Stimulated activated CD4-positive, alpha-beta T cell treated with anti-CD3 and anti-CD28 coated beads, Interleukin-12 subunit alpha, Interleukin-12 subunit beta, amount 100 ng/mL, for 48 hours (primary cell): ENCODE results near the gene LRRC31.
A peak's percentile ranks its signal among the peaks of the same experiment; 100 is the strongest.

Source experiments
- DNase-seq, 3 donors: peaks; one replicate each; pipeline ENCODE4 v3.0.0-alpha.2; 2020; ENCODE audit warnings: low read depth in 2 of 3, low spot score in 1 of 3

The LRRC31 gene

GRCh38 chr3:169864270-169864669 is 5.5 kb downstream of the LRRC31 start:
- no peak for DNase-seq

- DNase-seq = peak; percentile 49 to 77 (median 52)
Observed at GRCh38 chr3:169863458-169863899, 6.3 kb downstream of the LRRC31 start.

- DNase-seq = no peak
Observed at GRCh38 chr3:169861871-169862270, 7.9 kb downstream of the LRRC31 start.

- DNase-seq = no peak
Observed at GRCh38 chr3:169857811-169858210, 11.9 kb downstream of the LRRC31 start.

GRCh38 chr3:169855514-169855913 is 14.2 kb downstream of the LRRC31 start:
- DNase-seq = no peak

GRCh38 chr3:169850618-169851017 is 19.1 kb downstream of the LRRC31 start:
- no peak for DNase-seq

- no peak for DNase-seq
Observed at GRCh38 chr3:169848741-169849140, 21.0 kb downstream of the LRRC31 start.

GRCh38 chr3:169847896-169848295 is 21.8 kb downstream of the LRRC31 start:
- DNase-seq = no peak

GRCh38 chr3:169846458-169847193 is 23.1 kb downstream of the LRRC31 start:
- no peak for DNase-seq

- no peak for DNase-seq
Observed at GRCh38 chr3:169842960-169843359, 26.8 kb downstream of the LRRC31 start.

- no peak for DNase-seq
Observed at GRCh38 chr3:169841171-169841570, 28.6 kb downstream of the LRRC31 start.

- DNase-seq = no peak
Observed at GRCh38 chr3:169838511-169839030, 31.2 kb downstream of the LRRC31 start.

GRCh38 chr3:169836942-169837275 is 32.8 kb downstream of the LRRC31 start:
- DNase-seq = no peak

GRCh38 chr3:169836078-169836941 is 33.4 kb downstream of the LRRC31 start:
- DNase-seq = no peak

GRCh38 chr3:169835533-169835932 is 34.2 kb downstream of the LRRC31 start:
- DNase-seq = no peak

GRCh38 chr3:169827712-169828111 is 42.0 kb downstream of the LRRC31 start:
- DNase-seq = no peak

GRCh38 chr3:169825316-169825715 is 44.4 kb downstream of the LRRC31 start:
- no peak for DNase-seq

GRCh38 chr3:169822983-169823382 is 46.8 kb downstream of the LRRC31 start:
- no peak for DNase-seq

GRCh38 chr3:169822540-169822939 is 47.2 kb downstream of the LRRC31 start:
- DNase-seq = no peak

GRCh38 chr3:169822091-169822490 is 47.6 kb downstream of the LRRC31 start:
- DNase-seq = no peak

- no peak for DNase-seq
Observed at GRCh38 chr3:169818316-169818715, 51.4 kb downstream of the LRRC31 start.

GRCh38 chr3:169815590-169816150 is 54.1 kb downstream of the LRRC31 start:
- no peak for DNase-seq
